SU-DHL-6 (cell line): ENCODE data around the gene CLEC2D.

Experiments
- EZH2phosphoT487 ChIP-seq: fragments of 200-600 bp; sonication (generic), shearing (Covaris generic); conservative IDR thresholded peaks from 2 replicates; pipeline ENCODE4 v1.6.1; 2018; ENCODE audit warnings: mild to moderate bottlenecking, antibody characterized with exemption, low read length, moderate library complexity, mixed read lengths
- TF ChIP-seq, protein P1 (sequence below): fragments of 200-600 bp; sonication (generic); IDR thresholded peaks from one replicate; pipeline ENCODE4 v1.5.1; 2017; ENCODE audit warnings: antibody characterized with exemption, mild to moderate bottlenecking, low read length, moderate library complexity; ENCODE audit not compliant: insufficient read depth, poor library complexity, severe bottlenecking

DNA sequence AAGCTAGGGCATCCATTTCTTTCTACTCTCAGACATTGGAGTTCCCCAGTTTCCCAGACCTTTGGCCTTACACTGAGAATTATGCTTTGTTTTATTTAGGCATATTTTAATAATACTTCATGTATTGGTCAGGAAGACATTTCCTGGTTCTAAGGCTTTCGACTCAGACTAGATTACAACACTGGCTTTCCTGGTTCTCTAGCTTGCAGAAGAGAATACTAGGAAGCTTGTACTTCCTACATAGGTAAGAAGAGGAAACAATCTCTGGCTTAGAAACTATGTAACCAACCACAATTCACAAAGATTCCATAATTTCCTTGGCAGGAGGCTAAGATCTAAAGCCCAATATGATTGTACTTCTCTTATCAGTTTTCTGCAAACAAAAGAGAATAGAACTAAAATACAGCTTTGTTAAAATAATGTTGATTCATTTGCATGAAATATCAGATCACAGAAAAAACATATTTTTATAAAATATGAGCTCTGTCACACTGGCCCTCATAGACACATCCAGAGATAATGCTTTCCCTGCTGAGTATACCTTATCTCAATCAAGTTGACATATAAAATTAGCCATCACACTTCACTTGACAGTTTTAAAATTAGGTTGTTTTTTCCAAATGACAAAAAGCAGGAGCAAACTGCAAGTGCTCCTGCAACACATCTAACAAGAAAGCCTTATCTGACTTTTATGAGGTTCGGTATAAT, 30.5 kb downstream of the CLEC2D start:
- TF ChIP-seq, protein P1, sequence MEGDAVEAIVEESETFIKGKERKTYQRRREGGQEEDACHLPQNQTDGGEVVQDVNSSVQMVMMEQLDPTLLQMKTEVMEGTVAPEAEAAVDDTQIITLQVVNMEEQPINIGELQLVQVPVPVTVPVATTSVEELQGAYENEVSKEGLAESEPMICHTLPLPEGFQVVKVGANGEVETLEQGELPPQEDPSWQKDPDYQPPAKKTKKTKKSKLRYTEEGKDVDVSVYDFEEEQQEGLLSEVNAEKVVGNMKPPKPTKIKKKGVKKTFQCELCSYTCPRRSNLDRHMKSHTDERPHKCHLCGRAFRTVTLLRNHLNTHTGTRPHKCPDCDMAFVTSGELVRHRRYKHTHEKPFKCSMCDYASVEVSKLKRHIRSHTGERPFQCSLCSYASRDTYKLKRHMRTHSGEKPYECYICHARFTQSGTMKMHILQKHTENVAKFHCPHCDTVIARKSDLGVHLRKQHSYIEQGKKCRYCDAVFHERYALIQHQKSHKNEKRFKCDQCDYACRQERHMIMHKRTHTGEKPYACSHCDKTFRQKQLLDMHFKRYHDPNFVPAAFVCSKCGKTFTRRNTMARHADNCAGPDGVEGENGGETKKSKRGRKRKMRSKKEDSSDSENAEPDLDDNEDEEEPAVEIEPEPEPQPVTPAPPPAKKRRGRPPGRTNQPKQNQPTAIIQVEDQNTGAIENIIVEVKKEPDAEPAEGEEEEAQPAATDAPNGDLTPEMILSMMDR, result no peak
- TF ChIP-seq EZH2phosphoT487, result no peak
